Hematopoietic multipotent progenitor cell (in vitro differentiated cells): ENCODE measurements around the gene ZC3H11A. TPM values are rescaled to one million over a fixed set of nuclear protein-coding genes. Genes with fewer than 3 reads are reported as not detected.

Experiments
- DNase-seq, 3 donors: peaks; one replicate each; pipeline ENCODE4 v3.0.0-alpha.2; 2011 to 2015; ENCODE audit warnings: low read depth in 2 of 3, low spot score in 2 of 3
- small RNA-seq: library from RNA; depleted of rRNA; stranded (forward); fragments of <200 nt; gene quantifications from one replicate; pipeline ENCODE3, GENCODE V24; 2012
- total RNA-seq: library from RNA; depleted of rRNA; stranded (reverse); fragments of >200 nt; gene quantifications from one replicate; pipeline ENCODE4 v1.2.3, GENCODE V29; 2012

Gene ZC3H11A
- total RNA-seq, 1 donor = 55.5 TPM

DNA sequence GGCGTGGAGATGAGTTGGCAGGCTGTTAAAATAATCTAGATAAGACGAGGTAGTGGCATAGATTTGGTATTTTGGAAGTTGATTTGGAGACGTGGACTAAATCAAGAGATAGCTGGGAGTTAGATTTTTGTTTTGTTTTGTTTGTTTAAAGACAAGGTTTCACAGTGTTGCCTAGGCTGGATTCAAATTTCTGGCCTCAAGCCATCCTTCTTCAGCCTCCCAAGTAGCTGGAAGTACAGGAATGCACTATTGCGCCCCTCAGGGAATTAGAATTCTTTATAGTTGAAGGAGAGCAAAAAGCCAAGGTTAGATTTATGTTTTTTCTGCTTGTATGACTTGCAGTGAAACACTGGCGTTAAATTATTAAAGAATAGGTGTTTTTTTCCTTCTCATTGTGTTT lies 43.7 kb downstream of the ZC3H11A start:
- no peak for DNase-seq

- no peak for DNase-seq
Measured at GRCh38 chr1:203840208-203840808, 44.9 kb downstream of the ZC3H11A start.

- no peak for DNase-seq
Measured at GRCh38 chr1:203842559-203842876, 47.1 kb downstream of the ZC3H11A start.

DNA sequence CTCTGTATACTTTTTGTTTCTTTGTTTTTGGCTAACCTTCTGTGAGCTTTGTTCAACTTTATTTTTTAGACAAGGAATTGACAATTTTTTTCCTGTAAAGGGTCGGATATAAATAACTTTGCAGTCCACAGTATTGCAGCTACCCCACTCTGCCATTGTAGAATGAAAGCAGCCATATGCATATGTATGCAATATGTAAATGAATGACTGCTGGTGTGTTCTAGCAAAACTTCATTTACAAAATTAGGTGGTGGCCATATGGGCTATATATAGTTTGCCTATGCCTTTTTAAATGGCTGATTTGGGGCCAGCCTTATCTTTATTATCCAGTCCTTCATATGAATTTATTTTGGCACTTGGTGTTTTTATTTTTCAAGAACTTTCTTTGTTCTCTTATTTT lies 48.0 kb downstream of the ZC3H11A start:
- no peak for DNase-seq

Small RNA genes lying within 50 kb of the gene (small RNA-seq; reads per million reads assigned to genes)
- gene ZC3H11A = 1.0 reads per million, percentile 34 among the genes with 10 or more reads in this experiment

Other genes starting within 250 kb of the ZC3H11A start
- 102 TPM for gene ATP2B4, start 168.8 kb upstream of the ZC3H11A start, total RNA-seq
- gene LAX1, start 30.4 kb upstream of the ZC3H11A start, total RNA-seq = 1.3 TPM
- gene ZBED6, start within 50 bp of the ZC3H11A start, total RNA-seq = 18.3 TPM
- gene SNRPE, start 66.0 kb downstream of the ZC3H11A start, total RNA-seq = 53.9 TPM